Thymus (tissue), 11 donors: ENCODE data around the gene HEXD. TPM values are rescaled to one million over a fixed set of nuclear protein-coding genes. Genes with fewer than 3 reads are reported as not detected.
A peak's percentile ranks its signal among the peaks of the same experiment; 100 is the strongest.

Experiments
- DNase-seq, 9 donors: peaks; one replicate each; pipeline ENCODE4 v3.0.0-alpha.2; 2013; ENCODE audit warnings: low spot score in 9 of 9, low read depth in 6 of 9, missing footprints in 1 of 9
- H3K27ac ChIP-seq, 2 donors: one replicate each; pipeline ENCODE4 v1.5.1; 2013; ENCODE audit warnings: control low read depth in 1 of 2, low read depth in 1 of 2, low read length in 1 of 2, mild to moderate bottlenecking in 1 of 2, moderate library complexity in 1 of 2
- H3K27me3 ChIP-seq, 2 donors: one replicate each; pipeline ENCODE4 v1.5.1; 2013; ENCODE audit warnings: low read length in 1 of 2; ENCODE audit not compliant: control insufficient read depth in 2 of 2, insufficient read depth in 1 of 2
- H3K36me3 ChIP-seq, 2 donors: one replicate each; pipeline ENCODE4 v1.5.1; 2013; ENCODE audit warnings: low read length in 1 of 2, mild to moderate bottlenecking in 1 of 2, moderate library complexity in 1 of 2; ENCODE audit not compliant: control insufficient read depth in 2 of 2, insufficient read depth in 2 of 2
- H3K4me1 ChIP-seq, 2 donors: one replicate each; pipeline ENCODE4 v1.5.1; 2013; ENCODE audit warnings: low read length in 2 of 2; ENCODE audit not compliant: control insufficient read depth in 2 of 2, insufficient read depth in 2 of 2
- H3K4me3 ChIP-seq, 2 donors: one replicate each; pipeline ENCODE4 v1.5.1; 2013; ENCODE audit warnings: low read length in 2 of 2, control low read depth in 1 of 2, mild to moderate bottlenecking in 1 of 2
- H3K9me3 ChIP-seq, 2 donors: one replicate each; pipeline ENCODE4 v1.5.1; 2013; ENCODE audit warnings: low read length in 1 of 2, mild to moderate bottlenecking in 1 of 2; ENCODE audit not compliant: control insufficient read depth in 2 of 2, insufficient read depth in 1 of 2
- WGBS: extraction: QIAGEN DNeasy Blood & Tissue Kit; methylation state at CpG from one replicate; pipeline ENCODE4 v1.1.7; 2013; 5-methylcytosine and 5-hydroxymethylcytosine counted together
- polyA plus RNA-seq: library from polyadenylated mRNA; stranded (reverse); fragments of 200-250 nt; gene quantifications from one replicate; pipeline ENCODE4 v1.2.3, GENCODE V29; 2013
- total RNA-seq: library from RNA; stranded (reverse); fragments of 120-200 nt; gene quantifications from one replicate; pipeline ENCODE4 v1.2.4, GENCODE V29; 2013
- donor health status: healthy.

The HEXD gene
- total and polyA plus RNA-seq, 2 donors = 15.9 to 186 TPM

DNA sequence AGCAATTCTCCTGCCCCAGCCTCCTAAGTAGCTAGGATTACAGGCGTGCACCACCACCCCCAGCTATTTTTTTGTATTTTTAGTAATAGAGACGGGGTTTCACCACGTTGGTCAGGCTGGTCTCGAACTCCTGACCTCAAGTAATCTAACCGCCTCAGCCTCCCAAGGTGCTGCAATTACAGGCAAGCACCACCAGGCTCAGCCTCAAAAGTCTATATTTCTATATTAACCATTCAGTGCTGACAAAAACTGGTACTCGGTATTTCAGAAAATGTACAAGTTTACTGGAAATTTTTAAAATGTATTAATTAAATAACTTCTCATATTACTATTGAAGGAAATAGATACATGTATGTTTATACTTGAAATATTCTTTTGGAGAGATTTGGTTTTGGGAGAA is 1.4 kb upstream of the HEXD start:
- Histone ChIP-seq H3K4me3 (no peak overlapping the region), H3K9me3 (no peaks in the 10 kb centered on the region), H3K27ac (no peak overlapping the region), H3K27me3 (no peaks in the 10 kb centered on the region), H3K4me1 (peaks cover 17 to 22% of the 10 kb centered on the region in 2 donors), H3K36me3 (peaks cover 7% of the 10 kb centered on the region in 2 donors)
- DNase-seq = no peak
- WGBS = 96% methylated on average over 6 of the region's 6 CpGs

DNA sequence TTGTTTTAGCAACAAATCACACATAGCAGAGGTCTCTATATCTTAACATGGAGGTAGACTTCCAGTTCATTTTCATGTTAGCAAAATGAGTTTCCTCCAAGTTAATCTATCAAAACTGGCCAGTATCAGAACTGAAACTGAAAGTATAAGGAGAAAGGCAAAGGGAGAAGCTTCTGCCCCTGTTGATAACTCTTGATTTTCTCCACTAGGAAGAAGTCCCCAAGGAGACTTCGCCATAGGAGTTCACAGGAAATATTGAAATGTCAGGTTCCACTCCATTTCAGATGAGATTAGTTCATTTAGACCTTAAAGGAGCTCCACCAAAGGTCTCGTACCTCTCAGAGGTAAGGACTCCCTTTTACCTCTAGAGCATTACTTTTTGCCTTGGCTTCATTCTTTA is 1.4 kb downstream of the HEXD start:
- Histone ChIP-seq H3K36me3 (peaks cover 5 to 7% of the 10 kb centered on the region in 2 donors), H3K4me3 (peak overlapping the region; percentile 64 to 99), H3K4me1 (peaks cover 13 to 15% of the 10 kb centered on the region in 2 donors), H3K27ac (peak overlapping the region; percentile 8 to 46), H3K9me3 (peaks cover 1 to 6% of the 10 kb centered on the region in 2 donors), H3K27me3 (no peaks in the 10 kb centered on the region)
- 45% methylated on average over 2 of the region's 2 CpGs for WGBS
- DNase-seq = peak in 2 of 9 donors; percentile 24 to 54

DNA sequence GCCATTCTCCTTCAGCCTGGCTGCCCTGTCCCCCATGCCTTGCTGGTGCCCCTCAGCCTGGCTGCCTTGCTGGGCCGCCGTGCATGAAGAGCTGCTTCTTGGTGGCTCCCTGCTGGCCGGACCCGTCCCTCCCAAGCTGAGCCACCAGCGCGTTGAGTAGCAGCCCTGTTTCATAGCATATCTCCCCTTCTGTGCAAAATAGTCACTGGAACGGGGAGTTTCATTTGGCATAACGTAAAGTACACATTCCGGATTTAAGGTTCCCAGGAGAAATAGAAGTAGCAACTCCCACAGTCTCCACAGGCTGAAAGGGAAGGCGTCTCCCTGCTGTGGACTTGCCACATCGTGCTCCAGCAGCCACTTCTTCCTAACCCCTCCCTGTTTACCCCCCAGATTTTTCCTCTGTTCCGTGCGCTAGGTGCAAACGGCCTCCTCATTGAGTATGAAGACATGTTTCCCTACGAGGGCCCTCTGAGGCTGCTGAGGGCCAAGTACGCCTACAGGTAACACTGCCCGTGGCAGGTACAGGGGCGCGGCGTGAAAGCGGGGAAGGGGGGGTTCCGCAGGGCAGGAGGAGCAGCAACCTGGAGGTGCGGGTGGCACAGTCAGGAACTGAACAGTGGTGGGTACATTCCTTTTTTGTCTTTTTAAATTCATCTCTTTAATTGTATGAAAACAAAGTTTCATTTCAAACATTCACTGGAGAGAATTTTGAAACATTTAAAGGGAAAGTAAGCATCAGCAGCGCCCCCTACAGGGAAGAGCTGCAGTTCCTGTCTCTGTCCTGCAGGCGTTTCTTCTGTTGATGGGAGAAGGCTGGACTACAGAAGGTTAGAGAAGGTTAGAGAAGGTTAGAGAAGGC is 6.1 kb downstream of the HEXD start:
- peaks cover 1 to 9% of the 10 kb centered on the region in 2 donors for H3K9me3 ChIP-seq
- H3K4me1 ChIP-seq = peaks cover 4 to 5% of the 10 kb centered on the region in 2 donors
- H3K36me3 ChIP-seq = peaks cover 5% of the 10 kb centered on the region in 2 donors
- no peaks in the 10 kb centered on the region for H3K27me3 ChIP-seq
- H3K4me3 ChIP-seq = no peak overlapping the region
- DNase-seq = peak in 2 of 9 donors; percentile 48 to 63
- no peak overlapping the region for H3K27ac ChIP-seq
- 94% methylated on average over 25 of the region's 25 CpGs for WGBS

DNA sequence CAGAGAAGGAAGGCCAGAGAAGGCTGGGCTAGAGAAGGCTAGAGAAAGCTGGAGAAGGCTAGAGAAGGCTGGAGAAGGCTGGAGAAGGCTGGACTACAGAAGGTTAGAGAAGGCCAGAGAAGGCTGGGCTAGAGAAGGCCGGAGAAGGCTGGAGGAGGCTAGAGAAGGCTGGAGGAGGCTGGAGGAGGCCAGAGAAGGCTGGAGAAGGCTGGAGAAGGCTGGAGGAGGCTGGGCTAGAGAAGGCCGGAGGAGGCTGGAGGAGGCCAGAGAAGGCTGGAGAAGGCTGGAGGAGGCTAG is 6.7 kb downstream of the HEXD start:
- Histone ChIP-seq H3K4me1 (peaks cover under 1 to 1% of the 10 kb centered on the region in 2 donors), H3K36me3 (peaks cover 5% of the 10 kb centered on the region in 2 donors), H3K4me3 (no peak overlapping the region), H3K27me3 (no peaks in the 10 kb centered on the region), H3K27ac (no peak overlapping the region), H3K9me3 (peaks cover 1 to 13% of the 10 kb centered on the region in 2 donors)
- no peak for DNase-seq
- WGBS = 98% methylated on average over 2 of the region's 2 CpGs

DNA sequence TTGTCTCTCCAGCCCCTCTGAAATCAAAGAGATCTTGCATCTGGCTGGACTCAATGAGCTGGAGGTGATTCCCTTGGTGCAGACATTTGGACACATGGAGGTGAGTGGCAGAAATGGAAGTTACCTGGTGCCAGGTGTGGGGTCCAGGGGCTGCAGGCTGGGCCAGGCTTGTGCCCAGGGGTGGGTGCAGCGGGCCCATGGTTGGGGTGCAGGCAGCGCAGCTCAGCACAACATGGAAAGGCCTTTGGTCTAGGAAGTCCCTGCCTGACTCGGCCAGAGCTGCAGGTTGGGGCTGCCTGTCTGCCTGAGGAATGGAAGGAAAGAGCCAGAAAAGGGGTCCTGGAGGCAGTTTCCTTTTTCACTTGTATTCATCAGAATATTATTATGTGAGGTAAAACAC is 10.4 kb downstream of the HEXD start:
- 99% methylated on average over 3 of the region's 3 CpGs for WGBS
- Histone ChIP-seq H3K36me3 (peaks cover 7 to 13% of the 10 kb centered on the region in 2 donors), H3K27me3 (no peaks in the 10 kb centered on the region), H3K4me1 (no peaks in the 10 kb centered on the region), H3K27ac (no peak overlapping the region), H3K4me3 (no peak overlapping the region), H3K9me3 (peaks cover 0 to 7% of the 10 kb centered on the region in 2 donors)
- DNase-seq = no peak

DNA sequence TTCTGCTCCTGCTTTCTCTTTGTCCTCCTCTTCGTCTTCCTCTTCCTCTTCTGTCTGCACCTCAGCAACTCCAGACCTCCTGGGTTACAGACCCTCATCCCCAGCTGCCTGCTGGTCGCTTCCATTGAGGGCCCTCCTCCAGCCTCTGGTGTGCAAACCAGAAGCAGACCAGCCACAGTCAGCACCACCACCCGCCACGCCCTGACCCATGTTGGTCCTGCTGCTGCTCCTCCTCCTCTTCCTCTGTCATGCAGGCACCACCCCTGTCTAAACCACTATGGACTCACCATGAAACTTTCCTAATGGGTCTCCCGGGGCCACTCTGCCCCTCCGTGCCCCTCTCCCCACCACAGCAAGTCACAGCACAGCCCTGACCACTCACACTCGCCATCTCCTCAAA is 11.7 kb downstream of the HEXD start:
- Histone ChIP-seq H3K27ac (no peak overlapping the region), H3K9me3 (peaks cover 0 to 7% of the 10 kb centered on the region in 2 donors), H3K36me3 (peaks cover 8 to 10% of the 10 kb centered on the region in 2 donors), H3K4me1 (no peaks in the 10 kb centered on the region), H3K27me3 (no peaks in the 10 kb centered on the region), H3K4me3 (no peak overlapping the region)
- WGBS = 97% methylated on average over 7 of the region's 7 CpGs
- no peak for DNase-seq

DNA sequence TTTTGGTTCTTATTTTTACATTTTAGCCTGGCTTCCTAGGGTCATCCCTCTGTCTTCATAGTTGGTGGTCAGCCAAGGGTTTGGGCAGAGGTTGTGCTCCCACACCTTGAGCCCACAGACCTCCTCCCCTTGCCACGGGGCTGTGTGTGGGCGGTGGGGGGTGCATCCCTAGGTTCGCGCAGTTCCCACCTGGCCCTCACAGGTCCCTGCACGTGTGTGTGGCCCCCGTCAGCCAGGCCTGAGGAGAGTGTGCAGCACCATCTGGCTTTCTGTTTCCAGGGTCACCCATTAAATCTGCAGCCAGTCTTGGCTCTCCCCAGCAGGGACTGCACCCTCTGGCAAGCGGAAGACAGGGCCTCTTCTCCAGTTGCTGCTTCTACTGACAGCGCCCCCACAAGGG is 13.9 kb downstream of the HEXD start:
- Histone ChIP-seq H3K4me1 (no peaks in the 10 kb centered on the region), H3K27me3 (no peaks in the 10 kb centered on the region), H3K36me3 (peaks cover 17 to 26% of the 10 kb centered on the region in 2 donors), H3K27ac (no peak overlapping the region), H3K9me3 (peaks cover 0 to 7% of the 10 kb centered on the region in 2 donors), H3K4me3 (no peak overlapping the region)
- WGBS = 86% methylated on average over 8 of the region's 8 CpGs
- DNase-seq = no peak

DNA sequence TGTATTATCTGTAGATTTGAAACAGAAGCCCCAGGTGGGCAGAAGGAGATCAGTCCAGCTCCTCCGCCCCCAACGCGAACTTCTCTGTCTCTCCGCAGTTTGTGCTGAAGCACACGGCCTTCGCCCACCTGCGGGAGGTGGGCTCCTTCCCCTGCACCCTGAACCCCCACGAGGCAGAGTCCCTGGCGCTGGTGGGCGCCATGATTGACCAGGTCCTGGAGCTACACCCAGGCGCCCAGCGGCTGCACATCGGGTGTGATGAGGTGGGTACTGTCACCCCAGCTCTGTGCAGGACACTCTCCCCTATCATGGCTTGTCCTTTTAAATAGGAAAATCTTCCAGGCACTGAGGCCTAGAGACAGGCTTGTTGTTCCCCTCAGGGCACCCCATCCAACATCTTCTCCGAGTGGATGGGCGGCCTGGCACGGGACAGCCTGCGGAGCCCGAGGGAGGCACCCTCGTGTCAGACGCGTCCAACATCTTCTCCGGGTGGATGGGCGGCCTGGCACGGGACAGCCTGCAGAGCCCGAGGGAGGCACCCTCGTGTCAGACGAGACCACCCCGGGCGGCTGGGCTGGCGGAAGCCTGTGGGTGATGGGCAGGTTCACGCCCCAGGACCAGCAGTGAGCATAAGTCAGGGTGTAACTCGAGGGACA is 15.5 kb downstream of the HEXD start:
- no peak overlapping the region for H3K4me3 ChIP-seq
- H3K27me3 ChIP-seq = no peaks in the 10 kb centered on the region
- peaks cover 21 to 31% of the 10 kb centered on the region in 2 donors for H3K36me3 ChIP-seq
- 95% methylated on average over 32 of the region's 32 CpGs for WGBS
- peaks cover 0 to 5% of the 10 kb centered on the region in 2 donors for H3K9me3 ChIP-seq
- H3K27ac ChIP-seq = no peak overlapping the region
- no peak for DNase-seq
- no peaks in the 10 kb centered on the region for H3K4me1 ChIP-seq

DNA sequence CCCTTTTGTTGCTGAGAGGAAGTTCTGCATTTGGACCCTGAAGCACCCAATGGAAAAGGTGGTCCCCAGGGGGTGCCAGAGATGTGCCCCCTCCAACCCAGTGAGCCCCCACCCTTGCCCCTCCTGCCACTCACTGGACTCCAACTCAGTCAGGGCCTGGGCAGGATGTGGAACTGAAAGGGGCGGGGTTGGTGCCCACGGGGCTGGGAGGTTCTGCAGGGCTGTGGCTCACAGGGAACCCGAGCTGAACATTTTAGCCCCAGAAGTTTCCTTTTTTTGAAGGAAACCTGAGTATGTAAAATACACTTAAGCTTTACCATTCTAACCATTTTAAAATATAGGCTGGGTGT is 16.0 kb downstream of the HEXD start:
- peak in 1 of 9 donors; percentile 21 for DNase-seq
- Histone ChIP-seq H3K36me3 (peaks cover 21 to 31% of the 10 kb centered on the region in 2 donors), H3K27ac (no peak overlapping the region), H3K4me3 (no peak overlapping the region), H3K9me3 (peaks cover 0 to 5% of the 10 kb centered on the region in 2 donors), H3K27me3 (no peaks in the 10 kb centered on the region), H3K4me1 (no peaks in the 10 kb centered on the region)
- 32% methylated on average over 3 of the region's 3 CpGs for WGBS
